Measurements from ENCODE around the gene NAV2. TPM values are rescaled to one million over a fixed set of nuclear protein-coding genes. Genes with fewer than 3 reads are reported as not detected.

The NAV2 gene
- total RNA-seq, 4 donors from 2014 or later = 9.1 to 34.7 (median 22.2) TPM

GRCh38 chr11:19878520-19878919 lies 165.9 kb downstream of the NAV2 start:
- Histone ChIP-seq H3K9me3 (no peaks in the 10 kb centered on the region), H3K36me3 (peaks cover 12% of the 10 kb centered on the region), H3K4me3 (no peak overlapping the region), H3K27ac (no peak overlapping the region), H3K27me3 (no peaks in the 10 kb centered on the region), H3K4me1 (peaks cover 21% of the 10 kb centered on the region)
- TF ChIP-seq POLR2A (IDR thresholded peaks at IDR 0.05) = no peak
- no peak for TF ChIP-seq EP300 (IDR thresholded peaks at IDR 0.05)
- TF ChIP-seq CTCF (IDR thresholded peaks at IDR 0.05) = no peak
- TF ChIP-seq POLR2AphosphoS5 (IDR thresholded peaks at IDR 0.05) = no peak
- 74% methylated on average over 6 of the region's 6 CpGs for WGBS
- no peak for DNase-seq (ENCODE audit: low spot score in 2 of 2)

GRCh38 chr11:19879307-19880087 lies 166.9 kb downstream of the NAV2 start:
- no peak overlapping the region for H3K4me3 ChIP-seq
- H3K36me3 ChIP-seq = peaks cover 12% of the 10 kb centered on the region
- peaks cover 21% of the 10 kb centered on the region for H3K4me1 ChIP-seq
- no peak for TF ChIP-seq POLR2A (IDR thresholded peaks at IDR 0.05)
- TF ChIP-seq POLR2AphosphoS5 (IDR thresholded peaks at IDR 0.05) = no peak
- TF ChIP-seq CTCF (IDR thresholded peaks at IDR 0.05) = no peak
- no peak for TF ChIP-seq EP300 (IDR thresholded peaks at IDR 0.05)
- H3K27ac ChIP-seq = no peak overlapping the region
- DNase-seq (ENCODE audit: low spot score in 2 of 2) = no peak
- H3K27me3 ChIP-seq = no peaks in the 10 kb centered on the region
- no peaks in the 10 kb centered on the region for H3K9me3 ChIP-seq
- 68% methylated on average over 15 of the region's 16 CpGs for WGBS

- Histone ChIP-seq H3K9me3 (no peaks in the 10 kb centered on the region), H3K36me3 (peaks cover 12% of the 10 kb centered on the region), H3K4me3 (no peak overlapping the region), H3K27me3 (no peaks in the 10 kb centered on the region), H3K4me1 (peaks cover 21% of the 10 kb centered on the region), H3K27ac (no peak overlapping the region)
- TF ChIP-seq POLR2A (IDR thresholded peaks at IDR 0.05) (no peak), EP300 (IDR thresholded peaks at IDR 0.05) (no peak), CTCF (IDR thresholded peaks at IDR 0.05) (no peak), POLR2AphosphoS5 (IDR thresholded peaks at IDR 0.05) (no peak)
- DNase-seq (ENCODE audit: low spot score in 2 of 2) = no peak
Measured at GRCh38 chr11:19880088-19880345, 167.4 kb downstream of the NAV2 start.

- TF ChIP-seq EP300 (IDR thresholded peaks at IDR 0.05) (no peak), POLR2A (IDR thresholded peaks at IDR 0.05) (no peak), CTCF (IDR thresholded peaks at IDR 0.05) (no peak), POLR2AphosphoS5 (IDR thresholded peaks at IDR 0.05) (no peak)
- no peaks in the 10 kb centered on the region for H3K27me3 ChIP-seq
- H3K9me3 ChIP-seq = no peaks in the 10 kb centered on the region
- peaks cover 12% of the 10 kb centered on the region for H3K36me3 ChIP-seq
- no peak overlapping the region for H3K4me3 ChIP-seq
- peaks cover 21% of the 10 kb centered on the region for H3K4me1 ChIP-seq
- DNase-seq (ENCODE audit: low spot score in 2 of 2) = no peak
- no peak overlapping the region for H3K27ac ChIP-seq
Measured at GRCh38 chr11:19881177-19881576, 168.5 kb downstream of the NAV2 start.

- H3K4me3 ChIP-seq = no peak overlapping the region
- H3K4me1 ChIP-seq = peaks cover 21% of the 10 kb centered on the region
- TF ChIP-seq POLR2A (IDR thresholded peaks at IDR 0.05) = no peak
- TF ChIP-seq EP300 (IDR thresholded peaks at IDR 0.05) = no peak
- no peak for TF ChIP-seq CTCF (IDR thresholded peaks at IDR 0.05)
- TF ChIP-seq POLR2AphosphoS5 (IDR thresholded peaks at IDR 0.05) = no peak
- peaks cover 12% of the 10 kb centered on the region for H3K36me3 ChIP-seq
- H3K9me3 ChIP-seq = no peaks in the 10 kb centered on the region
- H3K27me3 ChIP-seq = no peaks in the 10 kb centered on the region
- 50% methylated on average over 3 of the region's 3 CpGs for WGBS
- DNase-seq (ENCODE audit: low spot score in 2 of 2) = no peak
- H3K27ac ChIP-seq = no peak overlapping the region
Measured at GRCh38 chr11:19882356-19882755, 169.7 kb downstream of the NAV2 start.
